ENCODE measurements around the gene COL4A6.
"Not testable (repeated sequence)": the region's sequence is repeated elsewhere in the genome, so short reads cannot be mapped to it uniquely, and the experiment has no call there.

Gene COL4A6

GRCh38 chrX:108438110-108438623 lies at the start of gene COL4A6:
COL4A6 (minus strand) TSS chrX:108438422; CDS start chrX:108438196, 226 bp downstream.
- FAIRE-seq: no peak

- FAIRE-seq: no peak
Observed at GRCh38 chrX:108485960-108486359, 47.7 kb upstream of the COL4A6 start.

- no peak for FAIRE-seq
Observed at GRCh38 chrX:108484251-108484650, 46.0 kb upstream of the COL4A6 start.

GRCh38 chrX:108481528-108481927 lies 43.3 kb upstream of the COL4A6 start:
- not testable (repeated sequence) for FAIRE-seq

GRCh38 chrX:108473979-108474378 lies 35.8 kb upstream of the COL4A6 start:
- no peak for FAIRE-seq

GRCh38 chrX:108468486-108468885 lies 30.3 kb upstream of the COL4A6 start:
- FAIRE-seq: no peak

- no peak for FAIRE-seq
Observed at GRCh38 chrX:108464604-108465003, 26.4 kb upstream of the COL4A6 start.

GRCh38 chrX:108456971-108457477 lies 18.8 kb upstream of the COL4A6 start:
- FAIRE-seq: no peak

GRCh38 chrX:108453841-108454240 lies 15.6 kb upstream of the COL4A6 start:
- no peak for FAIRE-seq

GRCh38 chrX:108447303-108447702 lies 9.1 kb upstream of the COL4A6 start:
- no peak for FAIRE-seq

- FAIRE-seq: no peak
Observed at GRCh38 chrX:108442901-108443464, 4.8 kb upstream of the COL4A6 start.

- FAIRE-seq: no peak
Observed at GRCh38 chrX:108439961-108440696, 1.9 kb upstream of the COL4A6 start.

GRCh38 chrX:108439426-108439942 lies 1.3 kb upstream of the COL4A6 start, which contains the start of gene COL4A5:
COL4A5 (plus strand) TSS chrX:108439838; CDS start chrX:108440126, 288 bp downstream.
- FAIRE-seq: no peak

GRCh38 chrX:108437349-108438109 lies 693 bp downstream of the COL4A6 start:
- no peak for FAIRE-seq

- no peak for FAIRE-seq
Observed at GRCh38 chrX:108435261-108435660, 3.0 kb downstream of the COL4A6 start.

GRCh38 chrX:108426262-108426661 lies 12.0 kb downstream of the COL4A6 start:
- no peak for FAIRE-seq

- FAIRE-seq: no peak
Observed at GRCh38 chrX:108420481-108420880, 17.7 kb downstream of the COL4A6 start.

- no peak for FAIRE-seq
Observed at GRCh38 chrX:108419401-108419800, 18.8 kb downstream of the COL4A6 start.

- FAIRE-seq: no peak
Observed at GRCh38 chrX:108417257-108417656, 21.0 kb downstream of the COL4A6 start.

GRCh38 chrX:108415891-108416290 lies 22.3 kb downstream of the COL4A6 start:
- FAIRE-seq: no peak

GRCh38 chrX:108415146-108415545 lies 23.1 kb downstream of the COL4A6 start:
- FAIRE-seq: no peak

GRCh38 chrX:108412783-108413182 lies 25.4 kb downstream of the COL4A6 start:
- FAIRE-seq: no peak

All from TTC549 (cell line).